ENCODE results near the gene PRR29. TPM values are rescaled to one million over a fixed set of nuclear protein-coding genes. Genes with fewer than 3 reads are reported as not detected.

Gene PRR29
- polyA plus RNA-seq, 1 of the 3 experiments (the other 2 are of a cell fraction): 2.7 TPM

DNA sequence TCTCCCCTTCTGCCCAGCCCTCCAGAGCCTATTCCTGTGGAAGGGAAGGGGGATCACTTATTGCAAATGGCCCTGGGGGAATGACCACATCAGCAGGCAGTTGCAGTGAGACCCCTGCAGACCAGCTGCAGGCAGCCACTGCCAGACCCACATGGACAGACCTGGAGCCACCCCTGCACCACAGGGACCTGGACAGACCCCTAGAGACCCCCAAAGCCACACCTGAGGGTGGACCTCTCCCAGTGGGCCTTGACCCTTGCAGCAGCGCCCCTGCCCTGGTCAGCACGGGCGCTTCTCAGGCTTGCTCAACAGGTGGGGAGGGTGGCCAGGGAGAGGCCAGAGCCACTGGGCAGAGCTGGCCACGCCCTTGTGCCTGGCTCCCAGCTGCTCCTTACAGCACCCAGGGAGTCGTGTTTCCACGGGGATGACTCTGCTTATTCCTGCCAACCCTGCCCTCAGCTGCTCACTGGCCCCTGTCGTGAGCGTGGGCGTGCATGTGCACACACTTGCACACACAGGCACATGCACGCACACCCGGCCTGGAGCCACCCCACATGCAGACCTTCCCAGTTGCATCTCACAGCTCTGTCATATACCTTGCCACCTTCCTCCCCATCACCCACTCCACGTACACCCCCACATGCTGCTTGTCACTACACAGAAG is 24.1 kb upstream of the PRR29 start:
- WGBS (ENCODE audit: low lambda C conversion rate): 57% methylated on average over 12 of the region's 12 CpGs
- Histone ChIP-seq H3K9me2 (no peaks in the 10 kb centered on the region), H3K27me3 (ENCODE audit: insufficient read depth) (no peaks in the 10 kb centered on the region), H3K9ac (no peak overlapping the region), H3K36me3 (replicated peaks in 1 of 2; ENCODE audit: control insufficient read depth in 1 of 2, insufficient read depth in 2 of 2, low read length in 1 of 2) (no peaks in the 10 kb centered on the region), H4K20me1 (ENCODE audit: insufficient read depth) (no peaks in the 10 kb centered on the region), H3K27ac (ENCODE audit: low read depth in 2 of 2, low read length in 1 of 2) (peak overlapping the region in 1 of 2 experiments; percentile 16; a peak in 1 of 4 replicates), H3K4me3 (ENCODE audit: low read depth in 2 of 2, low read length in 1 of 2) (peak overlapping the region in 1 of 2 experiments; percentile 0; a peak in 1 of 4 replicates), H2AFZ (ENCODE audit: low read depth) (no peak overlapping the region), H3K79me2 (ENCODE audit: insufficient read depth) (no peaks in the 10 kb centered on the region), H3F3A (replicated peaks; ENCODE audit: insufficient read depth) (no peaks in the 10 kb centered on the region), H3K4me2 (peak overlapping the region; percentile 56), H3K9me3 (no peaks in the 10 kb centered on the region), H3K4me1 (ENCODE audit: control insufficient read depth in 1 of 2, insufficient read depth in 2 of 2, low read depth in 1 of 2, low read length in 1 of 2) (peaks cover 7 to 12% of the 10 kb centered on the region in 2 experiments; a peak in 3 of 4 replicates)
- TF ChIP-seq FOSL2 (IDR thresholded peaks at IDR 0.05; ENCODE audit: borderline replicate concordance, low read depth) (no peak), RXRA (IDR thresholded peaks at IDR 0.05; ENCODE audit: borderline replicate concordance, low read depth) (no peak), GABPA (IDR thresholded peaks at IDR 0.05; ENCODE audit: low read depth) (no peak)
- TF ChIP-seq, protein P1, sequence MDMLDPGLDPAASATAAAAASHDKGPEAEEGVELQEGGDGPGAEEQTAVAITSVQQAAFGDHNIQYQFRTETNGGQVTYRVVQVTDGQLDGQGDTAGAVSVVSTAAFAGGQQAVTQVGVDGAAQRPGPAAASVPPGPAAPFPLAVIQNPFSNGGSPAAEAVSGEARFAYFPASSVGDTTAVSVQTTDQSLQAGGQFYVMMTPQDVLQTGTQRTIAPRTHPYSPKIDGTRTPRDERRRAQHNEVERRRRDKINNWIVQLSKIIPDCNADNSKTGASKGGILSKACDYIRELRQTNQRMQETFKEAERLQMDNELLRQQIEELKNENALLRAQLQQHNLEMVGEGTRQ (IDR thresholded peaks at IDR 0.05; ENCODE audit: borderline replicate concordance, low read depth, low read length): no peak
- ChIA-PET POLR2A (no interaction called here), CTCF (interaction anchor here (1.2 to 3.2 kb wide), 9 partner anchors 10 to 108 kb away, joined by 3 to 18 read pairs (median 5); partner anchors contain the start of genes CSHL1 and GH1)
- no peak for DNase-seq

DNA sequence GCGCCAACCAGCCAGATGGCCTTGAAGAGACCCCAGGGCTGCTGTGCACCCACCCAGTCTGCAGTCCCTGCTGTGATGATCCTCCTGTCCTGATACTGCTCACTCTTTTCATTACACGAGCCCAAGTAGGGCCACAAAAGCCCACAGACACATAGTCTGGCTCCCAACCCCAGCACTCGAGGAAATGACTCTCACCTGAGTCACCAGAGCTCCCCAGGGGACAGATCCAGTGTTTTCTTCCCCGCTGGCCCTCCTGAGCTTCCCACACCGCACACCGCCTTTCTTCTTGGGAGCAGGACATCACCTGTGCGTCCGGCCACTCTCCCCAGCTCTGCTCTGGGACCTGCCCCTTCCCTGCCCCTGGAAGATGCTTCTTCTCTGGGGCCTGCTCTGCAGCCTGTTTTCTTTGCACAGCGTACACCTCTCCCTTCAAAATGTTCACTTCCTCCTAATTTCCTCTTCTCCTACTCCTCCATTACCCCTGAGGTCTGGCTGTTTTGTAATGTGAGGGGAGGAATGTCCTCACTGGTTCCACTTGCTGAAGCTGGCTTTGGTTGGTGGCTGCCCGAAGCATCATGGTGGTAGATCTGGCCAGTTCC is 23.5 kb upstream of the PRR29 start:
- DNase-seq: no peak
- H3K4me2 ChIP-seq: peak overlapping the region; percentile 56
- H3K27ac ChIP-seq (ENCODE audit: low read depth in 2 of 2, low read length in 1 of 2): peak overlapping the region in 1 of 2 experiments; percentile 16; a peak in 1 of 4 replicates
- no peaks in the 10 kb centered on the region for H3F3A ChIP-seq (replicated peaks; ENCODE audit: insufficient read depth)
- no peaks in the 10 kb centered on the region for H3K27me3 ChIP-seq (ENCODE audit: insufficient read depth)
- 51% methylated on average over 10 of the region's 10 CpGs for WGBS (ENCODE audit: low lambda C conversion rate)
- peaks cover 8 to 12% of the 10 kb centered on the region in 2 experiments; a peak in 3 of 4 replicates for H3K4me1 ChIP-seq (ENCODE audit: control insufficient read depth in 1 of 2, insufficient read depth in 2 of 2, low read depth in 1 of 2, low read length in 1 of 2)
- H3K9ac ChIP-seq: no peak overlapping the region
- H3K9me3 ChIP-seq: no peaks in the 10 kb centered on the region
- H3K4me3 ChIP-seq (ENCODE audit: low read depth in 2 of 2, low read length in 1 of 2): peak overlapping the region in 1 of 2 experiments; percentile 0; a peak in 1 of 4 replicates
- H3K36me3 ChIP-seq (replicated peaks in 1 of 2; ENCODE audit: control insufficient read depth in 1 of 2, insufficient read depth in 2 of 2, low read length in 1 of 2): no peaks in the 10 kb centered on the region
- no peaks in the 10 kb centered on the region for H3K79me2 ChIP-seq (ENCODE audit: insufficient read depth)
- no peaks in the 10 kb centered on the region for H3K9me2 ChIP-seq
- no peaks in the 10 kb centered on the region for H4K20me1 ChIP-seq (ENCODE audit: insufficient read depth)
- no peak overlapping the region for H2AFZ ChIP-seq (ENCODE audit: low read depth)
- ChIA-PET POLR2A (no interaction called here), CTCF (interaction anchor here (1.0 to 7.8 kb wide), 10 partner anchors 9 to 109 kb away, joined by 3 to 56 read pairs (median 6); partner anchors contain the start of genes CSHL1 and GH1)
- no peak for TF ChIP-seq ZBTB33 (IDR thresholded peaks at IDR 0.05; ENCODE audit: borderline replicate concordance, low read depth)
- TF ChIP-seq RAD21 (IDR thresholded peaks at IDR 0.05; ENCODE audit: low read length): no peak
- no peak for TF ChIP-seq GATA2 (CRISPR knock-in tag; IDR thresholded peaks at IDR 0.05)
- peak; percentile 44; the same call in 1 of the 2 replicates for TF ChIP-seq NFIC (IDR thresholded peaks at IDR 0.05; ENCODE audit: borderline replicate concordance)
- no peak for TF ChIP-seq FOXM1 (IDR thresholded peaks at IDR 0.05; ENCODE audit: low read depth)
- TF ChIP-seq, protein P2, sequence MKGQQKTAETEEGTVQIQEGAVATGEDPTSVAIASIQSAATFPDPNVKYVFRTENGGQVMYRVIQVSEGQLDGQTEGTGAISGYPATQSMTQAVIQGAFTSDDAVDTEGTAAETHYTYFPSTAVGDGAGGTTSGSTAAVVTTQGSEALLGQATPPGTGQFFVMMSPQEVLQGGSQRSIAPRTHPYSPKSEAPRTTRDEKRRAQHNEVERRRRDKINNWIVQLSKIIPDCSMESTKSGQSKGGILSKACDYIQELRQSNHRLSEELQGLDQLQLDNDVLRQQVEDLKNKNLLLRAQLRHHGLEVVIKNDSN (IDR thresholded peaks at IDR 0.05; ENCODE audit: borderline replicate concordance, low read depth): no peak
- no peak for TF ChIP-seq IRF3 (IDR thresholded peaks at IDR 0.05; ENCODE audit: low read depth, low read length)
- peak; percentile 47; the same call in 1 of the 2 replicates for TF ChIP-seq TCF12 (IDR thresholded peaks at IDR 0.05)
- TF ChIP-seq ELF1 (IDR thresholded peaks at IDR 0.05): no peak
- TF ChIP-seq CHD2 (IDR thresholded peaks at IDR 0.05; ENCODE audit: low read length, partially characterized antibody): no peak
- no peak for TF ChIP-seq POLR2AphosphoS5 (IDR thresholded peaks at IDR 0.05; ENCODE audit: low read depth, low read length)
- no peak for TF ChIP-seq FOXJ3 (CRISPR knock-in tag; IDR thresholded peaks at IDR 0.05)
- no peak for TF ChIP-seq MAX (IDR thresholded peaks at IDR 0.05; ENCODE audit: low read depth)
- TF ChIP-seq, protein P3, sequence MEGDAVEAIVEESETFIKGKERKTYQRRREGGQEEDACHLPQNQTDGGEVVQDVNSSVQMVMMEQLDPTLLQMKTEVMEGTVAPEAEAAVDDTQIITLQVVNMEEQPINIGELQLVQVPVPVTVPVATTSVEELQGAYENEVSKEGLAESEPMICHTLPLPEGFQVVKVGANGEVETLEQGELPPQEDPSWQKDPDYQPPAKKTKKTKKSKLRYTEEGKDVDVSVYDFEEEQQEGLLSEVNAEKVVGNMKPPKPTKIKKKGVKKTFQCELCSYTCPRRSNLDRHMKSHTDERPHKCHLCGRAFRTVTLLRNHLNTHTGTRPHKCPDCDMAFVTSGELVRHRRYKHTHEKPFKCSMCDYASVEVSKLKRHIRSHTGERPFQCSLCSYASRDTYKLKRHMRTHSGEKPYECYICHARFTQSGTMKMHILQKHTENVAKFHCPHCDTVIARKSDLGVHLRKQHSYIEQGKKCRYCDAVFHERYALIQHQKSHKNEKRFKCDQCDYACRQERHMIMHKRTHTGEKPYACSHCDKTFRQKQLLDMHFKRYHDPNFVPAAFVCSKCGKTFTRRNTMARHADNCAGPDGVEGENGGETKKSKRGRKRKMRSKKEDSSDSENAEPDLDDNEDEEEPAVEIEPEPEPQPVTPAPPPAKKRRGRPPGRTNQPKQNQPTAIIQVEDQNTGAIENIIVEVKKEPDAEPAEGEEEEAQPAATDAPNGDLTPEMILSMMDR (IDR thresholded peaks at IDR 0.05): no peak
- no peak for TF ChIP-seq MEF2A (IDR thresholded peaks at IDR 0.05; ENCODE audit: borderline replicate concordance, low read depth)
- no peak for TF ChIP-seq YY1 (IDR thresholded peaks at IDR 0.05; ENCODE audit: low read depth)

All from SK-N-SH (cell line).